ENCODE data around the gene GCG.

GCG gene

DNA sequence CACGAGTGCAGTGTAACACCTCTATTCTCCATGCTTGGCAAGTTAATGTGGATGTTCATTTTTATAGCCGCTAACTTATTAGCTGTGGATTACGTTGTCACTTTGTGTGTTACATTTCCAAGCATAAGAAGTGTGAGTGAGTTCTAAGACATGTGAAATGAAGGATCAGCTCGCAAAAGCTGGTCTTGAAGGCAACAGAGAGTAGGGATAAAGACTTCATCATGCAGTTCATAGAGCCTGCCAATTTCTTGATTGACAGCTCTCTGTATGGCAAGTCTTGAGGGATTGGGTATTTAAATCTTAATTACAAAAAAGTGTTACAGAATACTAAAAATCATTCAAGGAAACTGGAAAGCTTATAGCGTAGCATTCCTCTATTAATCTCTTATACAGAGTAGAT is 52.2 kb downstream of the GCG start:
- no peak for DNase-seq (ENCODE audit: low spot score)

All from kidney capillary endothelial cell (primary cell).